SU-DHL-6 (cell line): ENCODE results near the gene LTO1.

Source experiments
- H2AFZ ChIP-seq: fragments of 200-600 bp; sonication (generic); 2 replicates; pipeline ENCODE4 v1.6.1; 2014; ENCODE audit warnings: low read depth, mild to moderate bottlenecking, moderate library complexity, mixed read lengths, antibody characterized with exemption, low read length; ENCODE audit not compliant: severe bottlenecking
- H3F3A ChIP-seq: fragments of 200-600 bp; shearing (Covaris generic); 2 replicates; pipeline ENCODE4 v1.6.0; 2016; ENCODE audit warnings: antibody characterized with exemption, mild to moderate bottlenecking; ENCODE audit not compliant: insufficient read depth
- H3K27ac ChIP-seq: fragments of 200-600 bp; sonication (generic); 2 replicates; pipeline ENCODE4 v1.5.1; 2016; ENCODE audit warnings: low read depth, mild to moderate bottlenecking, low read length, moderate library complexity, mixed read lengths
- H3K27me3 ChIP-seq: fragments of 200-600 bp; sonication (generic), shearing (Covaris generic); 2 replicates; pipeline ENCODE4 v1.6.0; 2014; ENCODE audit warnings: mild to moderate bottlenecking, low read length
- H3K36me3 ChIP-seq: fragments of 200-600 bp; sonication (generic); 2 replicates; pipeline ENCODE4 v1.6.1; 2014; ENCODE audit warnings: mild to moderate bottlenecking, low read length, mixed read lengths
- H3K4me2 ChIP-seq: fragments of 300-600, 200-600 bp; shearing (Covaris generic), sonication (generic); 2 replicates; pipeline ENCODE4 v1.6.0; 2014; ENCODE audit warnings: low read length, low read depth, mild to moderate bottlenecking; ENCODE audit not compliant: poor library complexity, severe bottlenecking
- H3K4me3 ChIP-seq: fragments of 200-600 bp; sonication (generic); 2 replicates; pipeline ENCODE4 v1.5.1; 2014; ENCODE audit warnings: antibody characterized with exemption, low read length, mild to moderate bottlenecking, mixed read lengths; ENCODE audit not compliant: insufficient read depth, poor library complexity, severe bottlenecking
- H3K79me2 ChIP-seq: fragments of 200-600 bp; sonication (generic); 2 replicates; pipeline ENCODE4 v1.6.1; 2014; ENCODE audit warnings: mild to moderate bottlenecking, low read length, moderate library complexity; ENCODE audit not compliant: insufficient read depth
- H3K9ac ChIP-seq: fragments of 200-600 bp; sonication (generic); 2 replicates; pipeline ENCODE4 v1.7.0; 2014; ENCODE audit warnings: mild to moderate bottlenecking, low read length
- H3K9me2 ChIP-seq: fragments of 200-600 bp; sonication (generic); replicated peaks from 2 replicates; pipeline ENCODE4 v1.6.1; 2014; ENCODE audit warnings: low read length; ENCODE audit not compliant: insufficient read depth
- H3K9me3 ChIP-seq: fragments of 200-600 bp; sonication (generic); 2 replicates; pipeline ENCODE4 v1.6.1; 2014; ENCODE audit warnings: low read length, mixed read lengths; ENCODE audit not compliant: insufficient read depth
- H4K20me1 ChIP-seq: fragments of 200-600 bp; sonication (generic); 2 replicates; pipeline ENCODE4 v1.6.1; 2014; ENCODE audit warnings: low read depth, mild to moderate bottlenecking, antibody characterized with exemption, low read length, moderate library complexity, mixed read lengths
- CTCF ChIP-seq: fragments of 200-600 bp; sonication (generic); IDR thresholded peaks from one replicate; pipeline ENCODE4 v1.5.1; 2017; ENCODE audit warnings: antibody characterized with exemption, mild to moderate bottlenecking, low read length, moderate library complexity; ENCODE audit not compliant: insufficient read depth, poor library complexity, severe bottlenecking
- EZH2phosphoT487 ChIP-seq: fragments of 200-600 bp; sonication (generic), shearing (Covaris generic); conservative IDR thresholded peaks from 2 replicates; pipeline ENCODE4 v1.6.1; 2018; ENCODE audit warnings: mild to moderate bottlenecking, antibody characterized with exemption, low read length, moderate library complexity, mixed read lengths

The LTO1 gene

GRCh38 chr11:69683764-69684333 lies 8.7 kb upstream of the LTO1 start:
- Histone ChIP-seq H3K9ac (no peak overlapping the region), H3K27me3 (no peaks in the 10 kb centered on the region), H3K4me2 (no peak overlapping the region), H3K27ac (no peak overlapping the region), H3K9me3 (no peaks in the 10 kb centered on the region), H3K79me2 (no peaks in the 10 kb centered on the region), H3K36me3 (no peaks in the 10 kb centered on the region), H2AFZ (no peak overlapping the region), H3K4me3 (no peak overlapping the region), H3F3A (no peaks in the 10 kb centered on the region), H3K9me2 (no peaks in the 10 kb centered on the region), H4K20me1 (no peaks in the 10 kb centered on the region)
- TF ChIP-seq EZH2phosphoT487 (no peak), CTCF (no peak)

- Histone ChIP-seq H3K4me3 (no peak overlapping the region), H3K27ac (no peak overlapping the region), H3K9me2 (no peaks in the 10 kb centered on the region), H3K79me2 (no peaks in the 10 kb centered on the region), H3F3A (no peaks in the 10 kb centered on the region), H3K27me3 (no peaks in the 10 kb centered on the region), H3K4me2 (no peak overlapping the region), H3K36me3 (no peaks in the 10 kb centered on the region), H2AFZ (no peak overlapping the region), H3K9ac (no peak overlapping the region), H4K20me1 (no peaks in the 10 kb centered on the region), H3K9me3 (no peaks in the 10 kb centered on the region)
- TF ChIP-seq CTCF (no peak), EZH2phosphoT487 (no peak)
These were observed 7.7 kb upstream of the LTO1 start for GRCh38 chr11:69682681-69683326.

- TF ChIP-seq EZH2phosphoT487 (no peak), CTCF (no peak)
- Histone ChIP-seq H3K27me3 (no peaks in the 10 kb centered on the region), H3K79me2 (no peaks in the 10 kb centered on the region), H3K9me3 (no peaks in the 10 kb centered on the region), H3K4me2 (no peak overlapping the region), H3K27ac (no peak overlapping the region), H3K9ac (no peak overlapping the region), H2AFZ (no peak overlapping the region), H4K20me1 (no peaks in the 10 kb centered on the region), H3F3A (no peaks in the 10 kb centered on the region), H3K36me3 (no peaks in the 10 kb centered on the region), H3K4me3 (no peak overlapping the region), H3K9me2 (no peaks in the 10 kb centered on the region)
These were observed 7.1 kb upstream of the LTO1 start for GRCh38 chr11:69682221-69682620.
